ENCODE results near the gene CRX.

- no peak for TF ChIP-seq EZH2phosphoT487 (IDR thresholded peaks at IDR 0.05; ENCODE audit: insufficient read depth, low read depth)
- no peak for TF ChIP-seq EZH2 (IDR thresholded peaks at IDR 0.05; ENCODE audit: insufficient read depth, poor library complexity, severe bottlenecking)
These were observed 25.0 kb upstream of the CRX start for GRCh38 chr19:47796785-47797184.

Data from GM23248 (cell line).